Activated T-cell treated with anti-CD3 and anti-CD28 coated beads, Interleukin-2, amount 50 U/mL, for 24 hours (primary cell): Measurements from ENCODE around the gene SMURF1.
"Not testable (repeated sequence)": the region's sequence is repeated elsewhere in the genome, so short reads cannot be mapped to it uniquely, and the experiment has no call there.

Experiments
- DNase-seq: peaks from one replicate; pipeline ENCODE4 v3.0.0-alpha.2; 2020
- H3K27ac Mint-ChIP-seq: 2 replicates; pipeline ENCODE4 v1.8.0; 2020; ENCODE audit warnings: mild to moderate bottlenecking, mixed read lengths
- H3K27me3 Mint-ChIP-seq: 2 replicates; pipeline ENCODE4 v1.8.0; 2020; ENCODE audit warnings: mixed read lengths
- H3K36me3 Mint-ChIP-seq: 2 replicates; pipeline ENCODE4 v1.8.0; 2020; ENCODE audit warnings: low read depth, mixed read lengths
- H3K4me1 Mint-ChIP-seq: 2 replicates; pipeline ENCODE4 v1.8.0; 2020; ENCODE audit warnings: low read depth, mixed read lengths
- H3K4me3 Mint-ChIP-seq: 2 replicates; pipeline ENCODE4 v1.8.0; 2020; ENCODE audit warnings: mild to moderate bottlenecking, moderate library complexity, mixed read lengths
- H3K9me3 Mint-ChIP-seq: 2 replicates; pipeline ENCODE4 v1.8.0; 2020; ENCODE audit warnings: mixed read lengths

SMURF1 gene

GRCh38 chr7:99102809-99103690, 40.9 kb downstream of the SMURF1 start:
- Mint-ChIP-seq H3K27me3 (no peaks in the 10 kb centered on the region), H3K9me3 (peaks cover 19% of the 10 kb centered on the region), H3K27ac (peak overlapping the region; percentile 92), H3K4me1 (peaks cover 76% of the 10 kb centered on the region), H3K36me3 (peaks cover 32% of the 10 kb centered on the region), H3K4me3 (peak overlapping the region; percentile 47)
- DNase-seq: peak; percentile 41

DNA sequence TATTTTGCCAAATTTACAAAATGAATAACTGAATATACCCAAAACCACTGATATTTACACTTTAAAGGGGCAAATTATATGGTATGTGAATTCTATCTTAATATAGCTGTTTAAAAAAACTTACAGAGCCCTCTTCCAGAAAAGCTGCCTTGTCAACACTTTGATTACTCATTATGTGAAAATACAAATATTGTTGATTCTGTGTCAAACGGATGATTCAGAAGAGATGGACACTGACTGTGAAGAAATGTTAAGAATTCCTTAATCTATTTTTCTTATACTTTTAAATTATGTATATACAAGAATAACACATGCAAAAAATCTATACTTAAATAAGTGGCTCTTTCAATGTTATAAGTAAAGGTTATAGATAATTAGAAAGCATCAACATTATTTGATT, 41.5 kb downstream of the SMURF1 start:
- H3K27ac Mint-ChIP-seq: no peak overlapping the region
- peaks cover 24% of the 10 kb centered on the region for H3K9me3 Mint-ChIP-seq
- no peak overlapping the region for H3K4me3 Mint-ChIP-seq
- H3K36me3 Mint-ChIP-seq: peaks cover 36% of the 10 kb centered on the region
- no peak for DNase-seq
- peaks cover 74% of the 10 kb centered on the region for H3K4me1 Mint-ChIP-seq
- H3K27me3 Mint-ChIP-seq: no peaks in the 10 kb centered on the region

- Mint-ChIP-seq H3K4me1 (peaks cover 74% of the 10 kb centered on the region), H3K36me3 (peaks cover 41% of the 10 kb centered on the region), H3K9me3 (peaks cover 25% of the 10 kb centered on the region)
- H3K27ac Mint-ChIP-seq, H3K27me3 Mint-ChIP-seq, DNase-seq, H3K4me3 Mint-ChIP-seq: not testable (repeated sequence)
Measured at GRCh38 chr7:99101516-99101915, 42.4 kb downstream of the SMURF1 start.

DNA sequence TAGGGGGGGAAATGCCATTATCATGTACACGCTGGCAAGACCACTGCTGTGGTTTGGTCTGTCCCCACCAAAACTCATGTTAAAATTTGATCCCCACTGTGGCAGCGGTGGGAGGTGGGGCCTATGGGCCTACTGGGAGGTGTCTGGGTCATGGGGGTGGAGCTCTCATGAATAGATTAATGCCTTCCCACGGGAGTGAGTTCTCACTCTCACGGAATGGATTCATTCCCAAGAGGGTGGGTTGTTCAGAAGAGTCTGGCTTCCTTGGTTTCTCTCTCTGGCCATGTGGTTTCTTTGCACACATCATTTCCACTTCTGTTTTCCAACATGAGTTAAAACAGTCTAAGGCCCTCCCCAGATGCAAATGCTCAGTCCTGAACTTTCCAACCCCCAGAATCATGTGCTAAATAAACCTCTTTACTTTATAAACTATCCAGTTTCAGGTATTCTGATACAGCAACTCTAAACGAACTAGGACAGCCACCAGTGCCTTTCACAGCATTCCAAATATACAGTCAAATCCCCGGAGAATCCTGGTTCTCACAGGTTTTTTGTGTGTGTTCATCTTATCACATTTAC, 44.3 kb downstream of the SMURF1 start:
- H3K9me3 Mint-ChIP-seq: peaks cover 25% of the 10 kb centered on the region

GRCh38 chr7:99098824-99099498, 44.9 kb downstream of the SMURF1 start:
- peaks cover 25% of the 10 kb centered on the region for H3K9me3 Mint-ChIP-seq
- no peak for DNase-seq
- no peak overlapping the region for H3K4me3 Mint-ChIP-seq
- H3K27me3 Mint-ChIP-seq: no peaks in the 10 kb centered on the region
- peaks cover 63% of the 10 kb centered on the region for H3K4me1 Mint-ChIP-seq
- H3K36me3 Mint-ChIP-seq: peaks cover 42% of the 10 kb centered on the region
- no peak overlapping the region for H3K27ac Mint-ChIP-seq

More for the DNA sequence above, 44.3 kb downstream of the SMURF1 start:
- peaks cover 42% of the 10 kb centered on the region for H3K36me3 Mint-ChIP-seq
- H3K27me3 Mint-ChIP-seq: no peaks in the 10 kb centered on the region
- no peak overlapping the region for H3K4me3 Mint-ChIP-seq
- H3K4me1 Mint-ChIP-seq: peaks cover 65% of the 10 kb centered on the region
- DNase-seq: no peak
- no peak overlapping the region for H3K27ac Mint-ChIP-seq

DNA sequence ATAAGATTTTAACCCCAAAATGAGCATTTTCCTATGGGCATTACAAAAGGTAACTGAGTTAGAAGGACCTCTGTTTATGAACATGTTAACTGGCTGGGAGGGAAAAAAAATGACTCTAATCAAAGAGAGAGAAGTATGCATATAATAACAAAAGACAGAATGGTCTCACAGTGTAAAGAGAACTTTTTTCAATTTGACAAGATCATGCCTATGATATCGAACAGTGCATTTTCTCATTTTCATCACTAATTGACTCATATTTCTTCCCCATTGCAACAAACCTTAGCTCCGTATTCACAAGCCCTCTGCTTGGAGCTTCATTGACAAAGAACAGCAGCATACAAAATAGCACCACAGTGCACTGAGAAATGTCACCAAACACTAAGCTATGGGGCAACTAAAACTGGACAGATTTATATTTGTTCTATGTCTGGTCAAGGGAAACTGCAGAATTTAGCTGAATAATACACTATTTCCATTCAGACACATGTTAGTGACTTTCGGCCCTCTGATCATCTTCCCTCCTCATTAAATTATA, 45.6 kb downstream of the SMURF1 start:
- H3K4me1 Mint-ChIP-seq: peaks cover 57% of the 10 kb centered on the region
- peaks cover 25% of the 10 kb centered on the region for H3K9me3 Mint-ChIP-seq
- no peak overlapping the region for H3K27ac Mint-ChIP-seq
- H3K27me3 Mint-ChIP-seq: no peaks in the 10 kb centered on the region
- H3K4me3 Mint-ChIP-seq: no peak overlapping the region
- no peak for DNase-seq
- H3K36me3 Mint-ChIP-seq: peaks cover 40% of the 10 kb centered on the region

DNA sequence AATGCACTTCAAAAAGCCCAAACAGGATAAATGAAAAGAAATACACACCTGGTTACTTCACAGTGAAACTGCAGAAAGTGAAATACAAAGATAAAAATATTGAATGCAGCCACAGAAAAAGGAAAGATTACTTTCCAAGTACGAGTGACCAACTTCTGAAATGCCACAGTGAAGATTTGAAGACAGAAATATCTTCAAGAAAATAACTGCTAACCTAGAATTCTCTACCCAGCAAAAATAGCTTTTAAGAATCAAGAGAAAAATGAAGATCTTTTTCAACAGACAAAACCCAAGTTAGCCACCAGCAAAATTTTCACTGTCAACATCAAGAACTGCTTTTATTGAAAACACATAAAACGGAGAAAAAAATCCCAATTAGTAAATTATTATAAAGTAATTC, 46.2 kb downstream of the SMURF1 start:
- H3K4me1 Mint-ChIP-seq: peaks cover 51% of the 10 kb centered on the region
- DNase-seq: no peak
- peaks cover 25% of the 10 kb centered on the region for H3K9me3 Mint-ChIP-seq
- no peak overlapping the region for H3K4me3 Mint-ChIP-seq
- no peaks in the 10 kb centered on the region for H3K27me3 Mint-ChIP-seq
- peaks cover 39% of the 10 kb centered on the region for H3K36me3 Mint-ChIP-seq
- no peak overlapping the region for H3K27ac Mint-ChIP-seq

GRCh38 chr7:99096124-99096887, 47.6 kb downstream of the SMURF1 start:
- Mint-ChIP-seq H3K27ac (no peak overlapping the region), H3K4me3 (no peak overlapping the region), H3K27me3 (no peaks in the 10 kb centered on the region), H3K9me3 (peaks cover 25% of the 10 kb centered on the region), H3K36me3 (peaks cover 37% of the 10 kb centered on the region), H3K4me1 (peaks cover 50% of the 10 kb centered on the region)
- no peak for DNase-seq

DNA sequence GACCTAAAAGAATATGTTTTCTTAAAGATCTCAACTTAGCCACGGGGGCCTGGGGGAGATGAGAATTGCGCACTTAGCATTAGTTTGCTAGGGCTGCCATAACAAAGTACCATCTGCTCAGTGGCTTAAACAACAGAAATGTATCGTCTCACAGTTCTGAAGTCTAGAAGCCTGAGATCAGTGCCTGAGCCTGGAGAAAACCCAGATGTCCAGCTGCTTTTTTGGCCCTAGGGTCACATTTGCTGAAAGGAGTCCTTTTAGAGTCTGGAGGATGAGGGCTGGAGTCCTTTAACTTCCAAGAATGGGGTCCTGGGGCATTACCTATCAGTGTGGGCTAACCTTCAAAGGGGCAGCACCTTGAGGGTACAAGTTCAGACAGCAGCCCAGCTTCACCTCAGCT, 48.2 kb downstream of the SMURF1 start:
- H3K27ac Mint-ChIP-seq: no peak overlapping the region
- no peak overlapping the region for H3K4me3 Mint-ChIP-seq
- peaks cover 48% of the 10 kb centered on the region for H3K4me1 Mint-ChIP-seq
- peaks cover 25% of the 10 kb centered on the region for H3K9me3 Mint-ChIP-seq
- no peak for DNase-seq
- H3K27me3 Mint-ChIP-seq: no peaks in the 10 kb centered on the region
- peaks cover 33% of the 10 kb centered on the region for H3K36me3 Mint-ChIP-seq

GRCh38 chr7:99094401-99094800, 49.5 kb downstream of the SMURF1 start:
- Mint-ChIP-seq H3K27ac (no peak overlapping the region), H3K4me1 (peaks cover 45% of the 10 kb centered on the region), H3K27me3 (no peaks in the 10 kb centered on the region), H3K4me3 (no peak overlapping the region), H3K36me3 (peaks cover 22% of the 10 kb centered on the region), H3K9me3 (peaks cover 18% of the 10 kb centered on the region)
- no peak for DNase-seq

GRCh38 chr7:99092064-99092720, 51.7 kb downstream of the SMURF1 start:
- no peak overlapping the region for H3K27ac Mint-ChIP-seq
- H3K27me3 Mint-ChIP-seq: no peaks in the 10 kb centered on the region
- peaks cover 30% of the 10 kb centered on the region for H3K4me1 Mint-ChIP-seq
- H3K9me3 Mint-ChIP-seq: no peaks in the 10 kb centered on the region
- H3K36me3 Mint-ChIP-seq: peaks cover 15% of the 10 kb centered on the region
- no peak overlapping the region for H3K4me3 Mint-ChIP-seq
- DNase-seq: no peak

DNA sequence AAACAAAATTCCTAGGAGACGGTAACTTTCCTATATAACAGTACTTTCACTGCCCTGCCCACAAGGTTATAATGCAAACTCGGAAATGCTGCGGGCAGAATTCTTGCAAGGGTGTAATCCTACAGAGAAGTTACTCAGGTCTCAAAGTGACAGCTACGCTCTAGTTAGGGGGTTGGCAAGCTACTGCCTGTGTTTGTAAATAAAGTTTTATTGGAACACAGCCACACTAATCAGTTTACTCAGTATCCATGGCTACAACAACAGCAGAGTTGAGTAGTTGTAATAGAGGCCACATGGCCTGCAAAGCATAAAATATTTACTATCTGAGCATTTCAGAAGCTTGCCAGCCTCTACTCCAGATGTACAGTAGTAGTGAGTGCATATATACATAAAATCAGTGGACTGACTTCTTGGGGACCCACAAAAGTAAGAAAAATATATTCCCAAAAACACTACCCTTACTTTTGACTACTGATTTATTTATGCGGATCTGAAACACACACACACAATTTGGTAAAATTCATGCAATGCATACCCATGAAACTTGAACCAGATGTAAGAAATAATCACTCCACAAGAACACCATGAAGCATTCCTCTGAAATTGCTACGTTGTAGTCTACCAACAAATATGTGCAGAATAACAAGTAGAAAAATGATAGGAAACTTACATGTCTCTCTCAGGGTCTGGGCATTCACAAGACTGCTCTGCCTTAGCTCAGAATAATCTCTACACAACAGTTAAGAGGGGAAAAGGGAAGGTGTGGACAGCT, 53.0 kb downstream of the SMURF1 start:
- H3K27me3 Mint-ChIP-seq: no peaks in the 10 kb centered on the region
- no peak overlapping the region for H3K27ac Mint-ChIP-seq
- no peak for DNase-seq
- peaks cover 17% of the 10 kb centered on the region for H3K36me3 Mint-ChIP-seq
- H3K4me3 Mint-ChIP-seq: no peak overlapping the region
- peaks cover 20% of the 10 kb centered on the region for H3K4me1 Mint-ChIP-seq
- H3K9me3 Mint-ChIP-seq: peaks cover 4% of the 10 kb centered on the region

- Mint-ChIP-seq H3K27me3 (no peaks in the 10 kb centered on the region), H3K4me3 (no peak overlapping the region), H3K4me1 (peaks cover 23% of the 10 kb centered on the region), H3K9me3 (peaks cover 4% of the 10 kb centered on the region), H3K27ac (no peak overlapping the region), H3K36me3 (peaks cover 19% of the 10 kb centered on the region)
- no peak for DNase-seq
Measured at GRCh38 chr7:99089914-99090629, 53.8 kb downstream of the SMURF1 start.
